ENCODE data around the gene IQSEC3.
"Not testable (repeated sequence)": the region's sequence is repeated elsewhere in the genome, so short reads cannot be mapped to it uniquely, and the experiment has no call there.

The IQSEC3 gene

DNA sequence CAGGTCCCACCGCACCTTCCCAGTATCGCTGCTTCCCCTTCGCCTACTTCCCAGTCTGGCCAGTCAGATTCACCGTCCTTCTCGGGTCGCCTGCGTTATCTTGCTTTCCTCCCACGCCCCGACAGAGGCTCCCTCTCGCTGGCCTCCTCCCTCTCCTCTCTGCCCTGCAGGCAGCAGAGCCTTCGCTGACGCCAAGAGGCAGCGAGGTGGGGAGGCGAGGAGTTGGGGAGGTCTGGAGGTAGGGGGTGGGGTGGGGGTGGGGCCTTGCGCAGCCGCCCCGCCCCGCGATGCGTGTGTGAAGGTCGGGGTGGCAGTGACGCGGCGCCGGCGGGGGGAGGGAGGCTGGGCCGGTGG lies at the start of gene IQSEC3:
Gene IQSEC3, plus strand, starts transcription at position 340 of the 354 bp plus-strand sequence. CDS start 116 bp downstream, outside the sequence.
- not testable (repeated sequence) for DNase-seq (ENCODE audit: low read depth in 2 of 2)

DNA sequence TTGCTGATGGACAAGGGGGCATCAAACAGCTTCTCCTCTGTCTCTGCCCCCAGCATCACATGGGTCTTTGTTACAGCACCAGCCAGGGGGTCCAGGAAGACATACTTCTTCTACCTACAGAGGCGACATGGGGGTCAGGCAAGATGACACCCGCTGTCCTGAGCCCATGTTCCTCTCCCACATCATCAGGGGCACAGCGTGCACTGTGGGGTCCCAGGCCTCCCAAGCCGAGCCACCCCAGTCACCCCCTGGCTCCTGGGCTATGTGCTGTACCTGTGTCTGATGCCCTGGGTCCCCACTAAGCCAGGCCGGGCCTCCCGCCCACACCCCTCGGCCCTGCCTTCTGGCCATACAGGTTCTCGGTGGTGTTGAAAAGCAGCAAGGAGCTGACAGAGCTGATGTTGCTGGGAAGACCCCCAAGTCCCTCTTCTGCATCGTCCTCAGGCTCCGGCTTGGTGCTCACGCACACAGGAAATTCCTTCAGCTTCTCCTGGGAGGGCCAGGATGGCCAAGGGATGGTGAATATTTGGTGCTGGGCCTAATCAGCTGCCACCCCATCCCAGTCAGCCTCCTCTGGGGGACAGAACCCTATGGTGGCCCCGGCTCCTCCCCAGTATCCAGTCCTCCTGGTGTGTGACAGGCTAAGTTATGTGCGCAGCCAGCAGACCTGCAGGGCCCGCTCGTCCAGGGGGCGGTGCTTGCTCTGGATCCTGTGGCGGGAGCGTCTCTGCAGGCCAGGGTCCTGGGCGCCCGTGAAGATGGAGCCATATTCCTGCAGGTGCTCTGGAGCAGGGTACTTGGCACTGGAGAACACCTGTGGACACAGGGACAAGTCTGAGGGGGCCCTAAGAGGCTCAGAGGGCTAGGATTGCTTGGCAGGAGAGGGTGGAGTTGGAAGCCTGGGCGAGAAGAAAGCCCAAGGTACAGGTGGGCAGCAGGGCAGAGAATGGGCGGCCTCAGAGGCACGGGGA lies 48.9 kb upstream of the IQSEC3 start:
- not testable (repeated sequence) for DNase-seq (ENCODE audit: low read depth in 2 of 2)

DNA sequence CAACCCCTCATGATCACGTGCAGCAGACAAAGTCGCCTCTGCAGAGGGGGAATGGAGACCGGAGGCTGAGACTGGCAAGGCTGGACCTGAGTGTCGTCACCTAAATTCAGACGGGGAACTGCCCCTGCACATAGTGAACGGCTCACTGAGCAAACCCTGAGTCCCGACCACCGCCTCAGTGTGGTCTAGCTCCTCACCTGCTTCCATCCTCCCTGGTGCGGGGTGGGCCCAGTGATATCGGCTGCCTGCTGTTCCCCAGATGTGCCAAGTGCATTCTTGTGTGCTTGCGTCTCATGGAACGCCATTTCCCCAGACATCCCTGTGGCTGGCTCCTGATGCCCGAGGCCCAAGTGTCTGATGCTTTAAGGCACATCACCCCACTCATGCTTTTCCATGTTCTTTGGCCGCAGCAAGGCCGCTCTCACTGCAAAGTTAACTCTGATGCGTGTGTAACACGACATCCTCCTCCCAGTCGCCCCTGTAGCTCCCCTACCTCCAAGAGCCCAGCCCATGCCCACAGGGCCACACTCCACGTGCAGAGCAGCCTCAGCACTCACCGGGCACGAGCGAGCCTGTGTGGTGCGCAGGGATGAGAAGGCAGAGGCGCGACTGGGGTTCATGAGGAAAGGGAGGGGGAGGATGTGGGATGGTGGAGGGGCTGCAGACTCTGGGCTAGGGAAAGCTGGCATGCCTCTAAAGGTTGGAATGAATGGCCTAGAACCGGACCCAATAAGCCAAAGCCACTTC lies 47.6 kb upstream of the IQSEC3 start:
- DNase-seq (ENCODE audit: low read depth in 2 of 2) = not testable (repeated sequence)

DNA sequence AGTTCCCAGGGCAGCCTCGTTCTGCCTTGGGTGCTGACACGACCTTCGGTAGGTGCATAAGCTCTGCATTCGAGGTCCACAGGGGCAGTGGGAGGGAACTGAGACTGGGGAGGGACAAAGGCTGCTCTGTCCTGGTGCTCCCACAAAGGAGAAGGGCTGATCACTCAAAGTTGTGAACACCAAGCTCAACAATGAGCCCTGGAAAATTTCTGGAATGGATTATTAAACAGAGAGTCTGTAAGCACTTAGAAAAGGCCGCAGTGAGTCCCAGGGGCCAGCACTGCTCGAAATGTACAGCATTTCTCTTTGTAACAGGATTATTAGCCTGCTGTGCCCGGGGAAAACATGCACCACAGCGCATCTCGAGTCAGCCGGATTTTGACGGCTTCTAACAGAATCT lies 46.7 kb upstream of the IQSEC3 start:
- DNase-seq (ENCODE audit: low read depth in 2 of 2) = not testable (repeated sequence)

DNA sequence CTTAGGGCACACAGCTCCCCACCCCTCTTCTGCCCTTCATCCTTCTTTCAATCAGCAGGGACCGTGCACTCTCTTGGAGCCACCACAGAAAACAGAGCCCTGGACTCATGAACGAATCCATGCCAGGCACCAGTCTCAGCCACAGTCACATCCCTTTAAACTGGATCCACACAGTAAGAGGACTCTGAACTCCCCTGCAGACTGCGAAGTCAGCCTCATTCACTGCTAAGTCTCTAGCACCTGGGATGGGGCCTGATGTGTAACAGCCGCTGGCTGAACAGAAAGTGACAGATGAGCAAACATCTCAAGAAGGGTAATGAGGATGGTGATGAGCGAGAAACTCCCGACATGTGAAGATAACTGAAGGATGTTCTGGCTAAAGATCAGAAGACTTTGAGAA lies 45.8 kb upstream of the IQSEC3 start:
- no peak for DNase-seq (ENCODE audit: low read depth in 2 of 2)

DNA sequence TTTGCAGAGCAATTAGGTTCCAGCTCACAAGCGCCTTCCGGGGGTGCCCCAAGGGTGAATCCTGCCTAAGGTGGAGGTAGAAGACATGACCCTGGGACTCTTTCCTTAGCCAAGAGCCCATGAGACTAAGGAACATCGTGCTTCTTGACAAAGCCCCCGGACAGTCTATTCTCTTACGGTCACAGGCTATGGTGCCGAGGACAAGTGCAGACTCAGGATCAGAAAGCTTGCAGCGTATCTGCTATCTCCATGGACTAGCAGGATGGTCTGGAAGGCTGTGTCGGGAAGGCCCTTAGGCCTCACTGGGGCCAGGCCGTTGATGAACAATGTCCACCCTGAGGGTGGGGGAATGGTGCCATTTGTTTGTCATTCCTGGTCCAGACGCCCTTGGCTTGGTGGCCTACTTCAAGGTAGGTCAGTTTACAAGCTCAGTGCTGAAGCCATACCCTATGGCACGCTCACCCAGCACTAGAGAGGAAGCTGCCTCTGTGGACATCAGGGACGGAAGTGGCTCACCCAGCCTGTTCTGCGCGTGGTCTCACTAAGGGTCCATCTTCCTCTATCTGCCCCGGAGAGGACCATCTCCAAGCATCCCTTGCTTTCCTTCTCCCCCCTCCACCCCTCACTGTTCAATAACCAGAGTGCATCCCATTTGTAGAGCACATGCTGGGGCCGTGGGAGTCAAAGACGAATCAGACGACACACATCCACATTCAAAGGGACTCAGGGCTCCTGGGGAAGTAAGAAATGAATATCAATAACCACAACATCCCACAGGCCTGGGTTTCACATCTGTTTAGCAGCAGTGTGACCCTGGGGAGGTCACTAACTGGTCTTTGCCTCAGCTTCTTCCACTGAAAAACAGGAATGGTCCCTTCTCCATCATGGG lies 45.0 kb upstream of the IQSEC3 start:
- DNase-seq (ENCODE audit: low read depth in 2 of 2) = no peak

DNA sequence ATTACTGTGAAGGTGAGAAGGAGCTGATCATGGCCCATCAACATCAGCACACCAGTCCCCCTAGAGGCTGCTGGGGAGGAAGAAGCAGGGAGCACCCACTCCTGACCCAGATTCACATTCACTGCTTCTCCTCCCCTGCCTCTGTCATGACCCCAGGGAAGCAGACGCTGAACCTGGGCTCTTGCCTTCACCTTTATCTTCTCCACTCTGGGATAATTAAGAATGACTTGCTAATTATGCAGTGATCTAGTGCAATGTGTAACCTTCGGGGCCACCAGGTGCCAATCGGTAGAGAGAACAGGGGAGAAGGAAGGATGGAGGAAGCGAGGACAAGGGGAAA lies 44.4 kb upstream of the IQSEC3 start:
- no peak for DNase-seq (ENCODE audit: low read depth in 2 of 2)

DNA sequence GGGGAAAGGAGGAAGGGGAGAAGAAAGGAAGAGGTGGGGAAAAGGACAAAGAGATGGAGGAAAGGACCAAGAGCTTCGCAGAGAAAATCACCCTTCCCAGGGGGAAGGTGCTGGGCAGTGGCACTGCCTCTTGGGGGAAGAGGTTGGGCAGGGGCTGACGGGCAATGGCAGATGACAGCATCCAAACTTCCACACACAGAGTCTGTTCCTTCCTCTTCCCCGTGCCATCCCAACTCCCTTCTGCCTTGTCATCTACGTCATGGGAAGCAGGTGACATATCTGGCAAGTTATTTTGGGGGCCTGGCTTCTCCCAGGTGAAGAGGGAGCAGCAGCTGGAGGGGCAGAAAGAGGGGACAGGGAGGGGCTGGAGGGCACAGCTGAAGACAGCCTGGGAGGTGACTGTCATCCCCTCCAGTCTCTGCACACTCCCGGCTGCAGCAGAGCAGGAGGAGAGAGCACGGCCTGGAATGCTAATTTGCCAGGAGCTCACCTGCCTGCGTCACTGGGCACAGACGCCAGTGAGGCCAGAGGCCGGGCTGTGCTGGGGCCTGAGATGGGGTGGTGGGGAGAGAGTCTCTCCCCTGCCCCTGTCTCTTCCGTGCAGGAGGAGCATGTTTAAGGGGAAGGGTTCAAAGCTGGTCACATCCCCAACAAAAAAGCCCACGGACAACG lies 43.9 kb upstream of the IQSEC3 start:
- DNase-seq (ENCODE audit: low read depth in 2 of 2) = no peak

DNA sequence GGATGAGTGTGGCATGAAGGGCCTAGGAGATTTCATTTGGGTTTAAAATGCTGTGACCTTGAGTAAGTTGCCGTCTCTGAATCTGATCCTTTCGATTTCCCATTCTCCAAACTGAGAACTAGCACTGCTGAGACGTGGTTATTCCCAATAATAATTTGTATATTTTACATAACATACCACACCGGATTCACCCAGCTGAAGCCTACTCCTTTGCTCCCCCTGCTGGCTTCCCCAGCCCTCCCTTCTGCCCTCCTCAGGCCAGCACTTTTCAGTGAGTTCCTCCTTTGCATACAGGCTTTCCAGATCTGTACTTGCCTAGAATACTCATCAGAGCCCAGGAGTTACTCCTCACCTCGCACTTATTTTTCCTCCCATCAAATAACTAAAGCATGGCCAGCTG lies 38.7 kb upstream of the IQSEC3 start:
- DNase-seq (ENCODE audit: low read depth in 2 of 2) = not testable (repeated sequence)

DNA sequence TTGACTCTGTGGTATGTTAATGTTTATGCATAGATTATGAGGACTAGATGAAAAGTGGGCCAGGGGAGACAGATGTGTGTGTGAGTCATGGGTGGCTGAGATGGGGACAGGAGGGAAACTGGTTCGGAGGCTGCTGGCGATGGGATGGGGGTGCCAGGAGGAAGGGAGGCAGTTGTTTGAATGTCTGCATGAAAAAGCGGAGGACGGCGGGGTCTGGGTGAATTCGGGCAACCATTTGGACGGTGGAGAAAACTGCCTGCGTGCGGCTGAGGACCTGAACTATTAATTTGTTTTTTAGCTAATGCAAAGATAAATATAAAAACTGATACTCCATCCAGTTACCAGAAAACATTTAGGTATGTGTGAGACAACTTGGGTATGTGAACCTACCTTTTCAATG lies 27.8 kb upstream of the IQSEC3 start:
- not testable (repeated sequence) for DNase-seq (ENCODE audit: low read depth in 2 of 2)

DNA sequence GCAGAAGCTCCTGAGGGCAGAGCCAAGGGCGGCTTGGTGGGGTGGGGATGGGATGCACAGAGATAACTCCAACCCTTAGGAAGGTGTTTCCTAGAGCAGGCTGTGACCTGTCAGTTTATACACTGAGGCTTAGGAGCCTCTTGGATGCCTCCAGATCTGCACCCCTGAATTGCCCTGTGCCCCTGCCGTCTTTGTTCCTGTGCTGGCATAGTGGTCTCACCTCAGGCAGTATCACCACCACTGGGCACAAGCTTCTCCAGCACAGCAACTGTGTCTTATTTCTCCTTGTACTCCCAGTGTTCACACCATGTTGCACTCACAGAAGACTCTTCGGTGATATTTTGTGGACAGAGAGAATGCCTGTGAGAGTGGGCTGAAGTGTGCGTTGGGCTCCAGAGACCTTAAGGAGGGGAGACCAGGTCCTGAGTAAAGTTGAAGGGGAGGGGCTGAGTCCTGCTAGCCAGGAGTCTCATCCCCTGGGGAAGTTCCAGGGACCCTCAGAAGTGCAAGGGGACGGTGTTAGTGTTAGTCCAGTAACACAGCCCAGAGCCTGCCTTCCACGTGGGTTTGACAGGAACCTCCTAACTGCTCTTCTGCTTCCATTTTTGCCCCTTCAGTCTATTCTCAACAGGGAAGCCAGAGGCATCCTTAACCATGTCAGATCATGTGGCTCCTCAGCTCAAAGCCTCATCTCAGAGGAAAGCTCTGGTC lies 26.9 kb upstream of the IQSEC3 start:
- not testable (repeated sequence) for DNase-seq (ENCODE audit: low read depth in 2 of 2)

DNA sequence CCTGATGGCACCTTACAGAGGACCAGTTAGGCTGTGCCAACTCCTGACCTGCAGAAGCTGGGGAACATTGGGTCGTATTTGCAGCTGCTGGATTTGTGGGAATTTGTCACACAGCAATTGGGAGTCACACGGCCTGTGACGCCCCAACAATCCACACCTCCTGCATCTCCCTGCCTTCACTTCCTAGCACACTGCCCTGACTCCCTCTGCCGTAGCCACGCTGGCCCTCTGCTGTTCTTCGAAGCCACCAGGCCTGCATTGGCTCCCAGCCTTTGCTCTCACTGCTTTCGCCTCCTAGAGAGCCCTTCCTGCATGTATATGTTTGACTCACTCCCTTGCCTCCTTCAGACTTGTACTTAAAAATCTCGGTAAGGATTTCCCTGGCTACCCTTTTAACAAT lies 22.2 kb upstream of the IQSEC3 start:
- DNase-seq (ENCODE audit: low read depth in 2 of 2) = not testable (repeated sequence)

DNA sequence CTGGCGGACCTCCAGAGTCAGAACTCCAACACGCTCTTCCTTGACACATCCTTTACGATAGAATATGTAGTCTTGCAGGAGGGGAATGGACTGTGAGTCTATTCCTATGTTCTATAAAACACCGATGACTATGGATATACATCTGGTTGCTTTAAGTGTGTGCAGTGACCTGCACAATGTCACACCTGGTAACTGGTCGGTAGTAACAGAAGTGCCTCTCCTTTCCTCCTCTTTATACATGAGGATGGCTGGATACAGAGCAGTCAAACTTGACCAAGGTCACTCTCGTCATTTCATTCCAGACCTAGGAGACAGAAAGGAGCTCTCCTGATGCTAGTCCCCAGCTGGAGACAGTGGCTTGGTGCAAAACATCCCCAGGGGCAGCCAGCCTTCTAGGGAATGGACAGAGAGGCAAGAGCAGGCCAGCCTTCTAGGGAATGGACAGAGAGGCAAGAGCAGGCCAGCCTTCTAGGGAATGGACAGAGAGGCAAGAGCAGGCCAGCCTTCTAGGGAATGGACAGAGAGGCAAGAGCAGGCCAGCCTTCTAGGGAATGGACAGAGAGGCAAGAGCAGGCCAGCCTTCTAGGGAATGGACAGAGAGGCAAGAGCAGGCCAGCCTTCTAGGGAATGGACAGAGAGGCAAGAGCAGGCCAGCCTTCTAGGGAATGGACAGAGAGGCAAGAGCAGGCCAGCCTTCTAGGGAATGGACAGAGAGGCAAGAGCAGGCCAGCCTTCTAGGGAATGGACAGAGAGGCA lies 21.2 kb upstream of the IQSEC3 start:
- DNase-seq (ENCODE audit: low read depth in 2 of 2) = not testable (repeated sequence)

DNA sequence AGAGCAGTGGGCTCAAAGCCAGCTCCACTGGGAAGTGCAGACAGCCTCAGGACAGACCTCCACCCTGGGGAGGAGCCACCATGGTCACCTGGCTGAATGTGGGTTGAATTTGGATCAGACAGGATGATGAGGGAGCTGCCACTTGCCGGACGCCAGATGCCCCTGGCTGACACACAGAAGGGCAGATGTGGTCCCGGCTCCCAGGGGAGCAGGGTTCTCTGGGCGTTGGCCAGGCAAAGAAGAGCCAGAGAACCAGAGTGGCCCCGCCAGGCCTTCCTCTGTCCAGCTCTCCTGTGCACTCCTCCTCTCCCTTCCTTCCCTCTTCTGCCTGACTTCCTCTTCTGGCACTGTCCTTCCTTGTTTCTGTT lies 20.6 kb upstream of the IQSEC3 start:
- DNase-seq (ENCODE audit: low read depth in 2 of 2) = not testable (repeated sequence)

DNA sequence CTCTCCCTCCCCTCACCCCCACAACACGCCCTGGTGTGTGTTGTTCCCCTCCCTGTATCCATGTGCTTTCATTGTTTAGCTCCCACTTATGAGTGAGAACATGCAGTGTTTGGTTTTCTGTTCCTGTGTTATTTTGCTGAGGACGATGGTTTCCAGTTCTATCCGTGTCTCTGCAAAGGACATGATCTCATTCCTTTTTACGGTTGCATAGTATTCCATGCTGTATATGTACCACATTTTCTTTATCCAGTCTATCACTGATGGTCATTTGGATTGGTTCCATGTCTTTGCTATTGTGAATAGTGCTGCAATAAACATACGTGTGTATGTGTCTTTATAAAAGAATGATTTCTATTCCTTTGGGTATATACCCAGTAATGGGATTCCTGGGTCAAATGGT lies 20.0 kb upstream of the IQSEC3 start:
- not testable (repeated sequence) for DNase-seq (ENCODE audit: low read depth in 2 of 2)

DNA sequence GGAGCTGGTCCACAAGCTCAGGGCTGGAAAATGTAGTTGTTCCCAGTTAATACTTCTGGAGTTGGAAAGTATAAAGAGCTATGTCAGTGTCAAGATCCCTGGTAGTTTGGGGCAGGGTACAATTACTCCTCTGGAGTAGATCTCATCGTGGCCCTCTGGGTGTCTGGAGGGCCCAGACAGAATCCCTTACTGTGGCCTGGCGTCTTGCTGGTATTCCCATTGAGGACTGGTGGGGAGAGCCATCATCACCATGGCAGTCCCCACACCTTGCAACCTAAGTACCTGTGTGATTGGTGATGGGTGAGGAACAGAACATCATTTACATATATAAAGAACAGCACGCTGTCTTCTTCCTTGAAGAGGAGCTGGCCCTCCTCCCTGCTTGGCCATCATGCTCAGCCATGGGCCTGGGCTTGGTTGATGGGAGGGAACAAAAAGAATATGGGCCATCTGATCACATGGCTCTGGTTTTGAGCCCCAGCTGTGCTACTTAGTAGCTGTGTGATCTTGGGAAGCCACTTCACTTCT lies 18.8 kb upstream of the IQSEC3 start:
- DNase-seq (ENCODE audit: low read depth in 2 of 2) = not testable (repeated sequence)

DNA sequence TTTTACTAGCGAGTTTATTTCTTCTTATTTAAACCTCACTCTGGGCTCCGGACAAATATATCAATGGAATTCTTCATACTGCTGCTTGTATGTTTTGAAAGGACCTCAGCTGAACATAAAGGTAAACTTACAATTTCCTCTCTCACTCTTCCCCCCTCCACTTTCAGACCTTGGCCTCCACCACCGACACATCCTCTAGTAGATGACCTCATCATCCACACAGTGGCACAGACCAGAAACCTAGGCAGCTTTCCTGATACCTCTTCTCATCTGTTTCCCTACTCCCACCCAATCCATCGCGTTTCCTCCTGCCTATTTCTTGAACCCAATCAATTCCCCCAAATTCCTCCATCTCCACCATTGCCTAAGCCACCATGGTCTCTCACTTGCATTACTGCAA lies 17.4 kb upstream of the IQSEC3 start:
- DNase-seq (ENCODE audit: low read depth in 2 of 2) = not testable (repeated sequence)

DNA sequence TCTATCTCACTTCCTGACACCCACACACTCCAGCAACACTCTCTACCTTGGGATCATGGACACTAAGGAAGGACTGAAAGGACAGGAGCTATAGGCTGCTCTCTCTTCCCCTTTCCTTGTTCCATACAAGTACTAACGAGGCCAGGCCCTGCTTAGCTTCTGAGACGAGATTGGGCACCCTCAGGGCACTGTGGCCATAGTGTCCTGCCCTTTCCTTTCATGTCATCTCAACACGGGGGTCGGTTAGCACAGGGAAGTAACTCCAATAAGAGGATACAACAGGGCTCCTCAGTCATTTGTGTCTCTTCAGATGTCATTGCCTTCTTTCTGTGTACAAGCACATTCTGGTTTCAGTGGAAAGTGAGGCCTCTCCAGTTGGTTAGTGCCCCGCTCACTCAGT lies 15.5 kb upstream of the IQSEC3 start:
- DNase-seq (ENCODE audit: low read depth in 2 of 2) = not testable (repeated sequence)

DNA sequence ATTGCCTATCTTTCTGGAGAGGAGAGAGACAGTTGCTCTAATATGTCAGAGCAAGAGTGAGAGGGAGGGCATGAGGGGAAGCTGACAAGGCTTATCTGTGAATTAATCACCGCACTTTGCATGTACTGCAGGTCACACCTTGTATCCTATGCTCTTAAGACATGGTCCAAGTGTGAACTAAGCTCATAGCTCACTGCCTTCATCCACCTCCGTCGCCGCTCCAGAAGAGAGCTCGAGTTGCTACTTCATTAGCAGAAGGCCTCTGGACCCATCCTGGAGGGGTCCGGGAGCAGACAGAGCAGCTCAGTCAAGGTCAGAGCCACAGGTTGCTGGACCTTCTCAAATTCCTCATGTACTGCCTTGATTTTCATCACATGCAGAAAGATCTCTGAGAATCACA lies 14.6 kb upstream of the IQSEC3 start:
- not testable (repeated sequence) for DNase-seq (ENCODE audit: low read depth in 2 of 2)
